ENCODE data around the gene MAP7. TPM values are rescaled to one million over a fixed set of nuclear protein-coding genes. Genes with fewer than 3 reads are reported as not detected.
"Not testable (repeated sequence)": the region's sequence is repeated elsewhere in the genome, so short reads cannot be mapped to it uniquely, and the experiment has no call there.

The MAP7 gene
- total and polyA plus RNA-seq, 5 donors, result 0.79 to 2.5 (median 1.6) TPM

DNA sequence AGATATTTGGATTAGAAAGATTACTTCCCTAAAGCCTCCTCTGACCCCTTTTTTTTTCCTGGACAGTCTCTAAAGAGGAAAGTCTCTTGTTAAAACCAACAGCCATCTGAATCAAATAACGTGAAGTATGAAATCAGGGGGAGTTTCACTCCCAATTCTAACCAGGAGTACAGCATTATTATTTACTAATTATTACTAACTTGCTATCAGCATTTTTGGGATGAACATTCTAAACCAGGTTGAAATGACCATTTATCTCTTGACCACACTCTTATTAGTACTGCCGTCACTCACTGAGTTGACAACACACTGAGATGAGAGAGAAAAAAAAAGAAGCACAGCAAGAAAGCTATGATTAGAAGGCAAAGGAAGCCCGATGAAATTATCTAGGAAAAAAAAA is 146.2 kb downstream of the MAP7 start:
- H3K4me1 ChIP-seq (ENCODE audit: control insufficient read depth, insufficient read depth, low read length), result peaks cover 1% of the 10 kb centered on the region
- DNase-seq (no peak), ATAC-seq (no peak)
- H3K27me3 ChIP-seq (ENCODE audit: control insufficient read depth, insufficient read depth), result no peaks in the 10 kb centered on the region
- intact Hi-C loops (cut with DNase I), result no loop called here
- no peaks in the 10 kb centered on the region for H3K9me3 ChIP-seq (ENCODE audit: control insufficient read depth, low read length)
- no peak overlapping the region for H3K4me3 ChIP-seq (ENCODE audit: low read length)
- no peak overlapping the region for H3K27ac ChIP-seq (ENCODE audit: low read length)
- 57% methylated on average over 3 of the region's 3 CpGs for WGBS

DNA sequence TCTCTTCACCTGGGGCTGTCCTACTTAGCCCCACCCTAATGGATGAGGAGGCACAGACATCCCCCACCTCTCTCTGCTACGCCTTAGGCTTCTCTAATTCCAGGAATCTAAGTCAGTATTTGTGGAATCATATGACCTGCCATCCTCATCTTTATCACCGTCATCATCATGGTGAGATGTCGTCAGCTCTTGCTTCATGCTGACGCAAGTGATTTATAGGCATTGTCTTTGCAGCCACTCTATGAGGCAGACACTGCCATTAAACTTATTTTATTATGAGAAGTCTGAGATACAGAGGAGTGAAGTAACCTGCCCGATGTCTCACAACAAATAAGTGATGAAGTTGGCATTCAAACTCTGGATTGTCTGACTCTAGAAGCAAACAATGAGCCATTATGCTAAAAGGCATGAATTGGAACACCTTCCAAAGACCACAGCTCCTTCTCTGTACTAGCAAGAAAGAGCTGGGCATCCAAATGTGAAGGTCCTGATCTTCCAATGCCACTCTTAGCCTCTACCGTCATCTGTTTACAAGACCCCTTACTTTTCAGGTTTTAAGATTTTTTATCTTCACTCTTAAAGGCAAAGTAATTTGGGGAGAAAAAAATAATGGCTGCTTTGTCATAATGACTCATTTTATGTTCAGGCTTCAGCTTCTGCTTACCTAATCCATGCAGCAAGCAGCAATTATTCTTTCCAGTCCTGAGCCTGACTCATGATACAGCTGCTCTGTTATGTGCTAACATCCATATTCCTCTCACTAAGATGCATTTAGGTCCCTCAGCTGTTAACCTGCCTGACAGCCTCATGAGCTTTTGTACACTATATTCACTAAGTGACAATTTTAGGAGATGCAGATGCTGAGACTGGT is 146.9 kb downstream of the MAP7 start:
- Histone ChIP-seq H3K4me1 (ENCODE audit: control insufficient read depth, insufficient read depth, low read length) (peaks cover 1% of the 10 kb centered on the region), H3K9me3 (ENCODE audit: control insufficient read depth, low read length) (no peaks in the 10 kb centered on the region), H3K4me3 (ENCODE audit: low read length) (no peak overlapping the region), H3K27me3 (ENCODE audit: control insufficient read depth, insufficient read depth) (no peaks in the 10 kb centered on the region), H3K27ac (ENCODE audit: low read length) (no peak overlapping the region)
- 73% methylated on average over 6 of the region's 6 CpGs for WGBS
- intact Hi-C loops (cut with DNase I), result no loop called here
- ATAC-seq, result peak in 1 of 2 donors; percentile 57
- DNase-seq, result no peak

DNA sequence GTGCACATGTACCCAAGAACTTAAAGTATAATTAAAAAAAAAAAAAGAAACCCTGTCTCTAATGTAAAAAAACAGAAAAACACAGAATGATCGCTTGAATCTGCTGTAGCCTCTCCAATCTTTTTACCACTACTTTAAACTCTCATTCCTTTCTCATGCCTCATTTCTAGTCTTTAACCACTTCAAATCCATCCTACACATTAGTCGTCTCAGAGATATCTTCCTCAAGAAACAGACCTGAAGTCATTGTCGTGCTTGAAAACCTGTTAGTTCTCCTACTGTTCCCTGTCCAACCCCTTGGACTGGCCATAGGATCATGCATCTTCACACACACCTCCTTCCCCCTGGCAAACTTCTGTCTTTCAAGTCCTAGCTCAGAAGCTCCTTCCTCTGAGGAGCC is 148.5 kb downstream of the MAP7 start:
- Histone ChIP-seq H3K4me1 (ENCODE audit: control insufficient read depth, insufficient read depth, low read length) (peaks cover 1% of the 10 kb centered on the region), H3K27ac (ENCODE audit: low read length) (no peak overlapping the region), H3K9me3 (ENCODE audit: control insufficient read depth, low read length) (no peaks in the 10 kb centered on the region), H3K4me3 (ENCODE audit: low read length) (no peak overlapping the region), H3K27me3 (ENCODE audit: control insufficient read depth, insufficient read depth) (no peaks in the 10 kb centered on the region)
- DNase-seq (no peak), ATAC-seq (no peak)
- 81% methylated on average over 3 of the region's 3 CpGs for WGBS
- intact Hi-C loops (cut with DNase I), result no loop called here

DNA sequence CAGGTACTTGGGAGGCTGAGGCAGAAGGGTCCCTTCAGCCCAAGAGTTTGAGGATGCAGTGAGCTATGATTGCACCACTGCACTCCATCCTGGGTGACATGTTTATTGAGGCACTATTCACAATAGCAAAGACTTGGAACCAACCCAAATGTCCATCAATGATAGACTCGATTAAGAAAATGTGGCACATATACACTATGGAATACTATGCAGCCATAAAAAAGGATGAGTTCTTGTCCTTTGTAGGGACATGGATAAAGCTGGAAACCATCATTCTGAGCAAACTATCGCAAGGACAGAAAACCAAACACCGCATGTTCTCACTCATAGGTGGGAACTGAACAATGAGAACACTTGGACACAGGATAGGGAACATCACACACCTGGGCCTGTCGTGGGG is 149.0 kb downstream of the MAP7 start:
- 95% methylated on average over 4 of the region's 4 CpGs for WGBS
- DNase-seq; H3K4me3 ChIP-seq (ENCODE audit: low read length); H3K4me1 ChIP-seq (ENCODE audit: control insufficient read depth, insufficient read depth, low read length); H3K9me3 ChIP-seq (ENCODE audit: control insufficient read depth, low read length); H3K27me3 ChIP-seq (ENCODE audit: control insufficient read depth, insufficient read depth); H3K27ac ChIP-seq (ENCODE audit: low read length); intact Hi-C loops (cut with DNase I); ATAC-seq: not testable (repeated sequence)

DNA sequence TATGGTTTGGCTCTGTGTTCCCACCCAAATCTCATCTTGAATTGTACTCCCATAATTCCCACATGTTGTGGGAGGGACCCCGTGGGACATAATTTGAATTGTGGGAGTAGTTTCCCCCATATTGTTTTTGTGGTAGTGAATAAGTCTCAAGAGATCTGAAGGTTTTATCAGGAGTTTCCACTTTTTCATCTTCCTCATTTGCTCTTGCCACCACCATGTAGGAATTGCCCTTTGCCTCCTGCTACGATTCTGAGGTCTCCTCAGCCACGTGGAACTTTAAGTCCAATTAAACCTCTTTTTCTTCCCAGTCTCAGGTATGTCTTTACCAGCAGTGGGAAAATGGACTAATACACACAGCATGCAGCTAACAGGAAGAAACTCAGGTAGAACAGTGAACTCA is 151.8 kb downstream of the MAP7 start:
- intact Hi-C loops (cut with DNase I), result no loop called here
- DNase-seq (no peak), ATAC-seq (no peak)
- H3K4me3 ChIP-seq (ENCODE audit: low read length), result no peak overlapping the region
- H3K27ac ChIP-seq (ENCODE audit: low read length), result no peak overlapping the region
- no peaks in the 10 kb centered on the region for H3K27me3 ChIP-seq (ENCODE audit: control insufficient read depth, insufficient read depth)
- no peaks in the 10 kb centered on the region for H3K4me1 ChIP-seq (ENCODE audit: control insufficient read depth, insufficient read depth, low read length)
- WGBS, result 72% methylated on average over 3 of the region's 3 CpGs
- H3K9me3 ChIP-seq (ENCODE audit: control insufficient read depth, low read length), result no peaks in the 10 kb centered on the region

DNA sequence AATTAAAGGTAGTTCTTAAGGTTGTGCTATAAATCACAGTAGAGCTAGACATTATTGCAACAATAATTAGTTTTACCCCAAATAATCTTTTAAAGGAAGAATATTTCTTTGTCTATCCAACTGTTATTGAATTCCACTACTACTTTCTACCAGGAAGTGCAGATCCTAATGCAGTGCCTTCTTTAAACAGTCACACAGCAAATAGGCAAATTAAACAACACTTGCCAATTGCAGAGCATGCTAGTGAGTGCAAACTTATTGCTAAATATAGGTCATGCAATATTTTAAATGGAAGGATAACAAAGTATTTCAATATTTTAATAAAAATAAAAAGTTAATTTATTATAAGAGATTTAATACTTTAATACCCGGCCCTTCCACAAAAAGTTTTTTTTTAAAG is 153.3 kb downstream of the MAP7 start:
- 96% methylated on average over 1 of the region's 1 CpG for WGBS
- Histone ChIP-seq H3K4me1 (ENCODE audit: control insufficient read depth, insufficient read depth, low read length) (no peaks in the 10 kb centered on the region), H3K9me3 (ENCODE audit: control insufficient read depth, low read length) (no peaks in the 10 kb centered on the region), H3K27ac (ENCODE audit: low read length) (no peak overlapping the region), H3K27me3 (ENCODE audit: control insufficient read depth, insufficient read depth) (no peaks in the 10 kb centered on the region), H3K4me3 (ENCODE audit: low read length) (no peak overlapping the region)
- intact Hi-C loops (cut with DNase I), result no loop called here
- ATAC-seq (no peak), DNase-seq (no peak)

DNA sequence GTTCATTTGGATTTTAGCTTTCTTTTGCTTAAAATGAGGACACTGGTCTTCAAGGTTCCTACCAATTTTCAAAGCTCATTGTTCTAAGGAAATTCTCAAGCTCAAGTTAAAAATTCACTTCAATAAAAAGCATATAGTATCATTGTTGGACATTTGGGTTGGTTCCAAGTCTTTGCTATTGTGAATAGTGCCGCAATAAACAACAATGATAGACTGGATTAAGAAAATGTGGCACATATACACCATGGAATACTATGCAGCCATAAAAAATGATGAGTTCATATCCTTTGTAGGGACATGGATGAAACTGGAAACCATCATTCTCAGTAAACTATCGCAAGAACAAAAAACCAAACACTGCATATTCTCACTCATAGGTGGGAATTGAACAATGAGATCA is 159.3 kb downstream of the MAP7 start:
- DNase-seq, result not testable (repeated sequence)
- 72% methylated on average over 1 of the region's 2 CpGs for WGBS

DNA sequence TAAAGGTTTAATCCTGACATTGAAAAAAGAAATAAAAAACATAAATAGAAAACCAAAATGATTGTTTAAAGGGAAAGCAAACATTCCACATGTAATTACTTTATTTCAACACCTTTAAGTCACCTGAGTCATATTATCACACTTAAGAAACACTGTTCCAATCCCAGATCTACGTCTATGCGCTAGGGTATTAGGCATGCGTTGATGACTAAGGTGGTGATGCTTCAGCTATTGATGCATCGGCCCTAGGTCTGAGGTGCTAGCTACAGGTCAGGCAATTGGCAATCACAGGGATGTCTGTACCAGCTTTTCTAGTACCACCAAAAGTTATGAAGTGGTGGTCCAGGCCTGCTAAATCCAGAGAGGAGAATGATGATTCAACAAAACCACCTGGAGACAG is 162.9 kb downstream of the MAP7 start:
- intact Hi-C loops (cut with DNase I), result no loop called here
- ATAC-seq, result no peak
- H3K27me3 ChIP-seq (ENCODE audit: control insufficient read depth, insufficient read depth), result no peaks in the 10 kb centered on the region

More for the DNA sequence above, 159.3 kb downstream of the MAP7 start:
- ATAC-seq; H3K4me3 ChIP-seq (ENCODE audit: low read length); H3K27ac ChIP-seq (ENCODE audit: low read length); H3K27me3 ChIP-seq (ENCODE audit: control insufficient read depth, insufficient read depth); H3K9me3 ChIP-seq (ENCODE audit: control insufficient read depth, low read length); H3K4me1 ChIP-seq (ENCODE audit: control insufficient read depth, insufficient read depth, low read length); intact Hi-C loops (cut with DNase I): not testable (repeated sequence)

DNA sequence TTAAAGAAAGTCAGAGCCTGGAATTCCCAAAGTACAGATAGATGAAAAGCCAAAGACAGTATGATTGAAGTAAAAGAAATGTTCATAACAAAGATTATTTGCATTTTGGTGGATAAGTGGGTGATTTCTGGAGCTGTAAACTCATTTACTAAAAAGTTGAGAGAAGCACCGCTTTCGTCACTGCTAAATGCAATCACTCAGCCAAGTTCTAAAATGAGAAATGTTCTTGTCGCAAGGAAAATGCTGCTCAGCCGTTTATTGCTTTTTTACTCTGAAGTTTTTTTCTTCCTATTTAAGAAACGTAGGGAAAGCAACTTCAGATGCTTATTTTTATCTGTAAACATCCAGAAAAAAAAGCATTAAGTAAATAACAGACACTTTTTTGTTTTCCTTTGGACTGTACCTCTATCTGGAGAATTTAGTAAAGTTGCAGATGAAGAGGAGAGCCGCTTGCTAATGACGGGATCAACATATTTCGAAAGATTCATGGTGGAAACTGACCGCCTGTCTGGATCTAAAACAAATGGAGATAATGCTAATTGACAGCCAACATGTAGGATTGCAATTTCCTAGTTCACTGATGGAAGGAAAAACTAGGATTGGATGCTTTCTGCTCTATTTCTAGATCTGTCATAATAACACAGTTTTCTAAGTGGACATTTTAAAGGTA is 166.8 kb downstream of the MAP7 start:
- ATAC-seq (no peak), DNase-seq (no peak)
- no peaks in the 10 kb centered on the region for H3K4me1 ChIP-seq (ENCODE audit: control insufficient read depth, insufficient read depth, low read length)
- no peak overlapping the region for H3K27ac ChIP-seq (ENCODE audit: low read length)
- H3K9me3 ChIP-seq (ENCODE audit: control insufficient read depth, low read length), result no peaks in the 10 kb centered on the region
- H3K27me3 ChIP-seq (ENCODE audit: control insufficient read depth, insufficient read depth), result no peaks in the 10 kb centered on the region
- H3K4me3 ChIP-seq (ENCODE audit: low read length), result peak overlapping the region; percentile 42
- intact Hi-C loops (cut with DNase I), result no loop called here
- WGBS, result 55% methylated on average over 9 of the region's 9 CpGs

More for the DNA sequence above, 162.9 kb downstream of the MAP7 start:
- H3K27ac ChIP-seq (ENCODE audit: low read length), result no peak overlapping the region
- WGBS, result 93% methylated on average over 4 of the region's 4 CpGs
- no peak for DNase-seq
- H3K9me3 ChIP-seq (ENCODE audit: control insufficient read depth, low read length), result no peaks in the 10 kb centered on the region
- no peak overlapping the region for H3K4me3 ChIP-seq (ENCODE audit: low read length)
- no peaks in the 10 kb centered on the region for H3K4me1 ChIP-seq (ENCODE audit: control insufficient read depth, insufficient read depth, low read length)

DNA sequence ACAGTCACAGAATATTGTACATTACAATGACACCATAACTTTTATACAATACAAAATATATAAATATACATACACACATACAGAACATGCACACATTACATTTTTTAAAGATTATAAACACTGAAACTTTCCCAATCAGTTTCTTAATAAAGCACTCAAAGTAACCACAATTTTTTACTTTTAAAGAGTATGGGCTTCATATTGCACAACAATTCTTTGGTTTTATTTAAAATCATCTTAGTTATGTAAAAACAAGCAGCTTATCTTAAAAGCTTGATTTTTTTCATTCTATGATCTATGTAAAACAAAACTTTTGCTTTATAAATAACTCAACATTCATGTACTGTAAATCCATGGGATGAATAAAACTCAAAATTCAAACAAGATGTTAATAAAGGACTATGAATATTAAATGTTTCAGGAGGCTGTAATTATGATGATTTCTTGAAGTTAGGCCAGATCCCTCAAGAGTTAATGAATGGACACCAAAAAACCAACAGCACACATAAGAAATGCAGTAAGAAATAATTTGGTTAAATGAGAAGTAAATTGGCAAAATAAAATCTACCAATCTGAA is 167.5 kb downstream of the MAP7 start:
- intact Hi-C loops (cut with DNase I), result no loop called here
- ATAC-seq (no peak), DNase-seq (no peak)
- Histone ChIP-seq H3K4me1 (ENCODE audit: control insufficient read depth, insufficient read depth, low read length) (no peaks in the 10 kb centered on the region), H3K27me3 (ENCODE audit: control insufficient read depth, insufficient read depth) (no peaks in the 10 kb centered on the region), H3K27ac (ENCODE audit: low read length) (no peak overlapping the region), H3K4me3 (ENCODE audit: low read length) (no peak overlapping the region), H3K9me3 (ENCODE audit: control insufficient read depth, low read length) (no peaks in the 10 kb centered on the region)

DNA sequence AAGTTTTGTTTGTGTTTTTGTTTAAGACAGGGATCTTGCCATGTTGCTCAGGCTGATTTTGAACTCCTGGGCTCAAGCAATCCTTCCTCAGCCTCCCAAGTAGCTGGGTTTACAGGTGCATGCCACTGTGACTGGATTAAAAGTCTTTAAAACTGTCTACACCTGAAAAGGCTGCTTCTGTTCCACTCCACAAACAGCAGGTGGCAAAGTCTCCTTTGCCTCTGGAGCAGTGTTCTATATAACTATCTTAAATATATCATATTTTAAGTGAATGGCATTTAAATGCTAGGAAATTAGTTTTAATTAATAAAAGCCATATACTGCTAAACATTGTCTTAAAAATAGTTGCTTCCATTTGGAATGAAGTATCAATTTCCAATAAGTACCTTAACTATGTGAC is 171.3 kb downstream of the MAP7 start:
- DNase-seq (no peak), ATAC-seq (no peak)
- intact Hi-C loops (cut with DNase I), result no loop called here
- no peaks in the 10 kb centered on the region for H3K9me3 ChIP-seq (ENCODE audit: control insufficient read depth, low read length)
- H3K27ac ChIP-seq (ENCODE audit: low read length), result no peak overlapping the region
- H3K4me1 ChIP-seq (ENCODE audit: control insufficient read depth, insufficient read depth, low read length), result no peaks in the 10 kb centered on the region
- no peak overlapping the region for H3K4me3 ChIP-seq (ENCODE audit: low read length)
- no peaks in the 10 kb centered on the region for H3K27me3 ChIP-seq (ENCODE audit: control insufficient read depth, insufficient read depth)

Measured in right cardiac atrium (tissue), 5 donors.